ENCODE measurements around the gene EFCAB5. TPM values are rescaled to one million over a fixed set of nuclear protein-coding genes. Genes with fewer than 3 reads are reported as not detected.
"Not testable (repeated sequence)": the region's sequence is repeated elsewhere in the genome, so short reads cannot be mapped to it uniquely, and the experiment has no call there.

Gene EFCAB5
- polyA plus RNA-seq, 1 donor from 2014 or later = 1.0 TPM

DNA sequence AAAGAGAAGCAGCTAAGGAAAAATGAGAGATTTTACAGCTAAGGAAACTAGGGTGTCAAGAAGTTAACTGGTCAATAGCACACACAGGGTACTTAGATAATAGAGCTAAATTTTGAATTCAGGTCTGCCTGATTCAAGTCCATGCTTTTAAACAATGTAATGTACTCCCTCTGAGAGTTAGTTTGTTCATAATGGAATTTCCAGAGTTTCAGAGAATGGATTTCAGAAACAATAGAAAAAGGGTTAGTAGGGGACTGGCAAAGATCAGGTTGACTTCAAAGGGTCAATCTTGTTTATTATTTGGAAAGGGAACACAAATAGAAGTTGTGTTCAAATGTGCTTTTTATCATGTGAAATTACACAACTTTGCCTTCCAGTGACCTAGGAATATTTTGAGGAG lies 193.1 kb downstream of the EFCAB5 start:
- Histone ChIP-seq H3K4me2 (ENCODE audit: low read length) (no peak overlapping the region), H3K36me3 (ENCODE audit: insufficient read depth, low read length) (no peaks in the 10 kb centered on the region), H3K27ac (ENCODE audit: low read length) (no peak overlapping the region), H4K20me1 (ENCODE audit: insufficient read depth) (no peaks in the 10 kb centered on the region), H3F3A (ENCODE audit: insufficient read depth, low read length, poor library complexity, severe bottlenecking) (no peaks in the 10 kb centered on the region), H2AFZ (ENCODE audit: low read depth, low read length) (no peak overlapping the region), H3K9me2 (ENCODE audit: insufficient read depth, low read length) (no peaks in the 10 kb centered on the region), H3K9me3 (ENCODE audit: low read length) (no peaks in the 10 kb centered on the region), H3K27me3 (ENCODE audit: insufficient read depth, low read depth, low read length) (no peaks in the 10 kb centered on the region), H3K9ac (ENCODE audit: low read length) (no peak overlapping the region), H3K79me2 (replicated peaks; ENCODE audit: insufficient read depth, low read length) (no peaks in the 10 kb centered on the region), H3K4me3 (ENCODE audit: low read length) (no peak overlapping the region)
- no peak for TF ChIP-seq CTCF (IDR thresholded peaks at IDR 0.05; ENCODE audit: poor library complexity, severe bottlenecking)
- TF ChIP-seq SMC3 (conservative IDR thresholded peaks at IDR 0.05; ENCODE audit: poor library complexity) = no peak
- TF ChIP-seq EZH2 (IDR thresholded peaks at IDR 0.05; ENCODE audit: borderline replicate concordance, insufficient read depth, low read length, poor library complexity, severe bottlenecking) = no peak
- no peak for TF ChIP-seq POLR2AphosphoS5 (IDR thresholded peaks at IDR 0.05)

GRCh38 chr17:30137158-30137557 lies 195.7 kb downstream of the EFCAB5 start:
- no peak overlapping the region for H3K9ac ChIP-seq (ENCODE audit: low read length)
- H3K79me2 ChIP-seq (replicated peaks; ENCODE audit: insufficient read depth, low read length) = peaks cover 9% of the 10 kb centered on the region
- H3K36me3 ChIP-seq (ENCODE audit: insufficient read depth, low read length) = no peaks in the 10 kb centered on the region
- H3F3A ChIP-seq (ENCODE audit: insufficient read depth, low read length, poor library complexity, severe bottlenecking) = no peaks in the 10 kb centered on the region
- no peaks in the 10 kb centered on the region for H4K20me1 ChIP-seq (ENCODE audit: insufficient read depth)
- H2AFZ ChIP-seq (ENCODE audit: low read depth, low read length) = no peak overlapping the region
- no peak overlapping the region for H3K4me2 ChIP-seq (ENCODE audit: low read length)
- no peak overlapping the region for H3K27ac ChIP-seq (ENCODE audit: low read length)
- H3K4me3 ChIP-seq (ENCODE audit: low read length) = no peak overlapping the region
- no peaks in the 10 kb centered on the region for H3K27me3 ChIP-seq (ENCODE audit: insufficient read depth, low read depth, low read length)
- no peaks in the 10 kb centered on the region for H3K9me3 ChIP-seq (ENCODE audit: low read length)
- H3K9me2 ChIP-seq (ENCODE audit: insufficient read depth, low read length) = no peaks in the 10 kb centered on the region
- no peak for TF ChIP-seq CTCF (IDR thresholded peaks at IDR 0.05; ENCODE audit: poor library complexity, severe bottlenecking)
- no peak for TF ChIP-seq POLR2AphosphoS5 (IDR thresholded peaks at IDR 0.05)

GRCh38 chr17:30147860-30148259 lies 206.4 kb downstream of the EFCAB5 start:
- not testable (repeated sequence) for H3K9me2 ChIP-seq (ENCODE audit: insufficient read depth, low read length); H3K9me3 ChIP-seq (ENCODE audit: low read length); H3K27me3 ChIP-seq (ENCODE audit: insufficient read depth, low read depth, low read length); H3F3A ChIP-seq (ENCODE audit: insufficient read depth, low read length, poor library complexity, severe bottlenecking); H2AFZ ChIP-seq (ENCODE audit: low read depth, low read length); H3K36me3 ChIP-seq (ENCODE audit: insufficient read depth, low read length); H4K20me1 ChIP-seq (ENCODE audit: insufficient read depth); H3K4me3 ChIP-seq (ENCODE audit: low read length); H3K9ac ChIP-seq (ENCODE audit: low read length); H3K4me2 ChIP-seq (ENCODE audit: low read length); H3K79me2 ChIP-seq (replicated peaks; ENCODE audit: insufficient read depth, low read length); H3K27ac ChIP-seq (ENCODE audit: low read length)

DNA sequence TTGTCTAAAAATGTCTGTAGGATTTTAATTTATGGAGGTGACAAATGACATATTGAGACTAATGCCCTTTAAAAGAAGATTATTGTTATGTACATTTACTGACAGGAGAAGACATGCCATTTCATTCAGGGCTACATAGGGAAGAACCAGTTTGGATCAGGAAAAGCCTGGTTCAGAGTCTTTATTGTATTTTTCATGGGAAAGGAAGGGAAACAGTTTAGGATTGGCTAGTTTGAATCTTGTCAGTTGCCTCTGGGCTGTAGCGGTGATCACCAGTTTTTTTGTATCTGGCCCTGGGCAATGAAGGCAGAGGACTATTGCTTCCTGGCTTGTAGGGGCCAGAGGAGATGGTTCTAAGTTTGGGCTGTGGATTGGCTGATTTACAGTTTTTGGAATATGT lies 206.9 kb downstream of the EFCAB5 start:
- Histone ChIP-seq H3F3A (ENCODE audit: insufficient read depth, low read length, poor library complexity, severe bottlenecking) (no peaks in the 10 kb centered on the region), H3K79me2 (replicated peaks; ENCODE audit: insufficient read depth, low read length) (peaks cover 3% of the 10 kb centered on the region), H3K27ac (ENCODE audit: low read length) (no peak overlapping the region), H2AFZ (ENCODE audit: low read depth, low read length) (no peak overlapping the region), H3K27me3 (ENCODE audit: insufficient read depth, low read depth, low read length) (no peaks in the 10 kb centered on the region), H4K20me1 (ENCODE audit: insufficient read depth) (no peaks in the 10 kb centered on the region), H3K4me2 (ENCODE audit: low read length) (no peak overlapping the region), H3K4me3 (ENCODE audit: low read length) (no peak overlapping the region), H3K9ac (ENCODE audit: low read length) (no peak overlapping the region), H3K9me2 (ENCODE audit: insufficient read depth, low read length) (no peaks in the 10 kb centered on the region), H3K9me3 (ENCODE audit: low read length) (no peaks in the 10 kb centered on the region), H3K36me3 (ENCODE audit: insufficient read depth, low read length) (no peaks in the 10 kb centered on the region)
- TF ChIP-seq TAF1 (IDR thresholded peaks at IDR 0.05; ENCODE audit: low read depth) (no peak), CTCF (IDR thresholded peaks at IDR 0.05; ENCODE audit: poor library complexity, severe bottlenecking) (no peak)
- TF ChIP-seq, protein P1, sequence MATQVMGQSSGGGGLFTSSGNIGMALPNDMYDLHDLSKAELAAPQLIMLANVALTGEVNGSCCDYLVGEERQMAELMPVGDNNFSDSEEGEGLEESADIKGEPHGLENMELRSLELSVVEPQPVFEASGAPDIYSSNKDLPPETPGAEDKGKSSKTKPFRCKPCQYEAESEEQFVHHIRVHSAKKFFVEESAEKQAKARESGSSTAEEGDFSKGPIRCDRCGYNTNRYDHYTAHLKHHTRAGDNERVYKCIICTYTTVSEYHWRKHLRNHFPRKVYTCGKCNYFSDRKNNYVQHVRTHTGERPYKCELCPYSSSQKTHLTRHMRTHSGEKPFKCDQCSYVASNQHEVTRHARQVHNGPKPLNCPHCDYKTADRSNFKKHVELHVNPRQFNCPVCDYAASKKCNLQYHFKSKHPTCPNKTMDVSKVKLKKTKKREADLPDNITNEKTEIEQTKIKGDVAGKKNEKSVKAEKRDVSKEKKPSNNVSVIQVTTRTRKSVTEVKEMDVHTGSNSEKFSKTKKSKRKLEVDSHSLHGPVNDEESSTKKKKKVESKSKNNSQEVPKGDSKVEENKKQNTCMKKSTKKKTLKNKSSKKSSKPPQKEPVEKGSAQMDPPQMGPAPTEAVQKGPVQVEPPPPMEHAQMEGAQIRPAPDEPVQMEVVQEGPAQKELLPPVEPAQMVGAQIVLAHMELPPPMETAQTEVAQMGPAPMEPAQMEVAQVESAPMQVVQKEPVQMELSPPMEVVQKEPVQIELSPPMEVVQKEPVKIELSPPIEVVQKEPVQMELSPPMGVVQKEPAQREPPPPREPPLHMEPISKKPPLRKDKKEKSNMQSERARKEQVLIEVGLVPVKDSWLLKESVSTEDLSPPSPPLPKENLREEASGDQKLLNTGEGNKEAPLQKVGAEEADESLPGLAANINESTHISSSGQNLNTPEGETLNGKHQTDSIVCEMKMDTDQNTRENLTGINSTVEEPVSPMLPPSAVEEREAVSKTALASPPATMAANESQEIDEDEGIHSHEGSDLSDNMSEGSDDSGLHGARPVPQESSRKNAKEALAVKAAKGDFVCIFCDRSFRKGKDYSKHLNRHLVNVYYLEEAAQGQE (IDR thresholded peaks at IDR 0.05; ENCODE audit: borderline replicate concordance) = no peak

Data from neural cell (in vitro differentiated cells).